A204.1 (cell line): ENCODE measurements around the gene CFAP206.

ENCODE experiments used
- FAIRE-seq: peaks from 2 replicates; lab custom pipeline; 2012; peaks lifted over from hg19 to GRCh38; lab: Jason Lieb, UNC

The CFAP206 gene

GRCh38 chr6:87407901-87408720 is at the start of gene CFAP206:
Gene CFAP206 (plus strand): TSS chr6:87407972. CDS start chr6:87409840, 1,868 bp downstream.
- peak; percentile 43 for FAIRE-seq

DNA sequence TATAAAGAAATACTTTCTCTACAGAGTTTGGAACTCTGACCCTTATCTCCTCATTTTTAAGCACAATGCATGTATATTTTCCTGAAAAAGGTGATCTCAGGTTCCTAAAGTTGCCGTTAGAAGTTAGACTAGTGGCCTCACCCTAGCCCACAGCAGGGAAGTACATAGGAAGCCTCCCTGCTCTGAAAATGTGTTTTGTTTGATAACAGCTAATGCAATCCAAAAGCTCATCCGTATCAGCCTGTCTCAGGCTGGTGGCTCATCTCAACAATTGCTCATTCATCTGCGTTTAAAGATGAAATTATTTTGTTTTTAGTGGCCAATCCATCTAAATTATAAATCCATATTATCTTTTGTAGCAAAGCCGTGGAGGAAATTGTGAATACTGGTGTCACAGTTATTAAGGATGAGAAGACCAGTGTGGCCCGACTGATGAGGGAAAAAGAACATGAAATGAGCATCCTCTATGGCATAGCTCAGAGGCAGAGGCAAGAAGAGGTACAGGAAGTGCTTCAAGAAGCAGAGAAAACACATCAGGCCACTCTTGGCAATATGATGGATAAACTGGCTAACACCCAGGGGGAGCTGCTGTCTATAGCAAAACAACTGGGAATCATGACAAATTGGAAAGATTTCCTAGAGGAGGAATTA is 43.0 kb upstream of the CFAP206 start:
- no peak for FAIRE-seq

- FAIRE-seq, result no peak
Measured at GRCh38 chr6:87366072-87366827, 41.5 kb upstream of the CFAP206 start.

DNA sequence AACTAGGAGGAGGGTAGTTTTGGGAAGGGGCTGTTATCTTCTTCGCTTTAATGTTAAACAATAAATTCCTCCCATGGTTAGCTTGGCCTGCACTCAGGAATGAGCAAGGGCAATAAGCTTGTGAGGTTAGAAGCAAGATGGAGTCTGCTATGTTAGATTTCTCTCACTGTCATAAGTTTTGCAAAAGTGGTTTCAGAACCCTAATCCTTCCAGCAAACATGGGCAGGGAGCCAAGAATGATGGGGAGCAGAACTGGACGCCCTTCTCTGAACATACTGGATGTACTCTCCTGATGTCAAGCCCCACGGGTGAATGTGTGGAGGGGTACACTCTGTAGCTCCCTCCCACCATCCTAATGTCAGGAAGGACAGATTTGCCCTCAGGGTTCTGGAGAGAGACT is 40.9 kb upstream of the CFAP206 start:
- FAIRE-seq, result no peak

DNA sequence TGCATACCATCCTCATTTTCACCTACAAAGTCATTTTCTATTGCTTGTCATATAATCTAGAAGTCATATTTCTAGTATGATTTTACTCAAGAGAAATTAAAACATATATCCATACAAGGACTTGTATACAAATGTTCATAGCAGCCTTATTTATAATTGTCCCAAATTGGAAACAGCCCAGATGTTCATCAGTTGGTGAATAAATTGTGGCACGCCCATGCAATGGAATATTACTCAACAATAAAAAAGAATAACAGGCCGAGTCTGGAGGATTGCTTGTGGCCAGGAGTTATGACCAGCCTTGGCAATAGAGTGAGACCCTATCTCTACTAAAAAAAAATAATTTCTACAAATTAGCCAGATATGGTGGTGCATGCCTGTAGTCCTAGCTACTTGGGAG is 34.4 kb upstream of the CFAP206 start:
- no peak for FAIRE-seq

DNA sequence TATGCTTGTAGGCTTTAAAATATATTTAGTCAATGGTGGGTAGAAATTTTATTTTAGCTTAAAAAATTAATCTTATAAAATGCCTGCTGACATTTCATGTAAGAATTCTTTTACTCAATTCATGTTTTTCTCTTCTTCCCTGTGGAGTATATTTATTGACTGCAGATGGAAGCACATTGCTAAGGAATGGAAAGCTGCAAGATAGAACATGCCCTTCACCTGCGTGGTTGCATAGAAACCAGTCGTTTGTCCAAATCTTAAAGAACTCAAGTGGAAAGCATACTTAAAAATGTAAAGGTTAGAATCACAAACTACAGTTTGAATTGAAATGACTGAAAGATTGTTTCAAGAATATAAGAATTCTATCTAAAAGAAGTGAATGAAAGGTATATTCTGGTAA is 32.5 kb upstream of the CFAP206 start:
- no peak for FAIRE-seq

DNA sequence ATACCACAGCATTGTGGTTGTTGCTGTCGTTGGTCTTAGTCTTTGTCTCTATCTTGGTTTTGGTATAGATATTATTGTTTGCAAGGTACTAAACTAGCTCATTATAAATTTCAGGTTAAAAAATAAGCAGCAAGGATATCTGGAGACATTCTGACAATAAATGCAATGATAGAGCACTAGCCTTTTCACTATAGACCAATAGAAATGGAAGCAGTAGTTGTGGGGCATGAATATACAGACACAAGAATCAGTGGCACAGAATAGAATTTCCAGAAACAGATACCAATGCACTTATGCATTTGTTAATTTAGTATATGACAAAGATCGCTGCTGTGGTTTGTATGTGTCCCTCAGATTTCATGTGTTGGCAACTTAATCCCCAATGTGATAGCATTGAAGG is 31.1 kb upstream of the CFAP206 start:
- FAIRE-seq, result no peak

GRCh38 chr6:87378947-87379346 is 28.8 kb upstream of the CFAP206 start:
- FAIRE-seq, result no peak

GRCh38 chr6:87382861-87383260 is 24.9 kb upstream of the CFAP206 start:
- FAIRE-seq, result no peak

- FAIRE-seq, result no peak
Measured at GRCh38 chr6:87384038-87384437, 23.7 kb upstream of the CFAP206 start.

- no peak for FAIRE-seq
Measured at GRCh38 chr6:87384449-87384848, 23.3 kb upstream of the CFAP206 start.

GRCh38 chr6:87391334-87391733 is 16.4 kb upstream of the CFAP206 start:
- peak; percentile 49 for FAIRE-seq

DNA sequence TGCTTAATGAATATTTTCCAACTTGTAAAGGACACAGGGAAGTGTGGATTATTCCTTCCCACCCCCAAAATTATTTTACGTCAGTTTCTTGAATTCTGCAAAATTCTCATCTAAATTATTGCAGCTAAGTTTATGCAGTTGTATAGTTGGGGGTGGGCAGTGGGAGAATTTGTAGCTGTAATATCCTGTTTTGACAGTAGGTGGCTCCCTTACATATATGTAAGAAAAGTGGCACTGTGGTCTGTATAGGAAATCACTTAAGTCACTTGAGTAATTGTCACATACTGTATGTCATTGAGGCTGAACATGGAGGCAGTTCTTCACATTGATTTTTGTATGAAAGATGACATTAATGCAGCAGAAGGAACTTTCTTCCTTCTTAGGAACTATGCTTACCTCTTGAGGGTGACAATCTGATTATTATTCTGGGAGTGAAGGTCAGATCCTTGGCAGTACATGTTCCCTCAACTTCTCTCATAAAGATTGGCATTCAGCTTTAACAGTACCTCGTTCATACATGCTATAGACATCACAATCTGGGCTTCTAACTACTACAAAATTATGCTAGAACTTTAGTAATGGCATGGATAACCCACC is 14.6 kb upstream of the CFAP206 start:
- peak; percentile 95 for FAIRE-seq

DNA sequence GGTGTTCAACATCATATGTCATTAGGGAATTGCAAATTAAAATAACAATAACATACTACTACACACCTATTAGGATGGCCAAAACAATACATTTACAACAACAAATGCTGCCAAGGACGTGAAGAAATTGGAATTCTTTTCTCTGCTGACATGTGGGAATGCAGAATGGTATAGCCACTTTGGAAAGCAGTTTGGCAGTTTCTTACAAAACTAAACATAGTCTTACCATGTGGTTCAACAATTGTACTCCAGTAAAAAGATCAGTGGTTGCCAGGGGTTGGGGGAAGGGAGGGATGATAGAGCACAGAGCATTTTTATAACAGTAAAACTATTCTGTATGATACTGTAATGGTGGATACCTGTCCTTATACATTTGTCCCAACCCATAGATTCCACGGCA is 12.3 kb upstream of the CFAP206 start:
- no peak for FAIRE-seq

- FAIRE-seq, result no peak
Measured at GRCh38 chr6:87396595-87397392, 11.0 kb upstream of the CFAP206 start.

- FAIRE-seq, result no peak
Measured at GRCh38 chr6:87397656-87398055, 10.1 kb upstream of the CFAP206 start.

DNA sequence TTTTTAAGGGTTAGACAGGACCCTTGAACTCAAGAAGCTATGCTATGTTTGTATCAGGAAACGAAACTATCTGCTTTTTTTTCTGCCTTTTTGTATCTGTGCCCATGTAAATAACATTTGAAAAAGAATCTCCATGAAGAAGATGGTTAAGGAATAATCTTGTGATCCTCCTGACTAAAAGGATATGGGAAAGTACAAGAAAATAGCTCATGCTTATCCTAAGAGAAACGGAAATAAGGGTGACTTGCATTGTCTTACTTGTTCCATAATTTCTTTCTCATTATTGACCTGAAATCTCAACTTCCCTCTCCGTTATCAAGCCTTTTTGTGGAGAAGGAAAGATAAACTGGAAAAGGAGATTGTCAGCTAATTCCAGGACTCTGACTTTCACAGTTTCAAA is 5.9 kb upstream of the CFAP206 start:
- no peak for FAIRE-seq

GRCh38 chr6:87407561-87407900 is 241 bp upstream of the CFAP206 start:
- peak; percentile 53 for FAIRE-seq

DNA sequence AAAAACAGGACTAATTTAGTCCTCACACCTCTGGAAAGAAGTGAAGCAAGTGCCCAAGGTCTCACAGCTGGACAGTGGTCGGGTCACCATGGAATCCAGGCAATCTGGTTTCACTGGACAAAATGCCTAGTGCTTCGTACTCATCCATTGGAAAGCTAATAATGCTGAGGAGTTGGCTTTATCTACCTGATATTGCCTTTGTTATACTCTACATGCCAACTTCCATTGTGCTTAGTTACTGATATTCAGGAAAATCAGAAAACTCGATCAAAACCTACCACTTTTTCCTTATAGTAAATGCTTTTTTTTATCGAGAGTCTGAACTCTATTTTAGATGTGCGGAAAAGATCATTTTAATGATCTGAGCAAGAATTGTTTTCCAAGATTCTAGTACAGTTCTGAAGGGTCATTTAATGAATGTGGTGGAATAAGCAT is 966 bp downstream of the CFAP206 start:
- no peak for FAIRE-seq

GRCh38 chr6:87419266-87419665 is 11.5 kb downstream of the CFAP206 start:
- FAIRE-seq, result no peak

DNA sequence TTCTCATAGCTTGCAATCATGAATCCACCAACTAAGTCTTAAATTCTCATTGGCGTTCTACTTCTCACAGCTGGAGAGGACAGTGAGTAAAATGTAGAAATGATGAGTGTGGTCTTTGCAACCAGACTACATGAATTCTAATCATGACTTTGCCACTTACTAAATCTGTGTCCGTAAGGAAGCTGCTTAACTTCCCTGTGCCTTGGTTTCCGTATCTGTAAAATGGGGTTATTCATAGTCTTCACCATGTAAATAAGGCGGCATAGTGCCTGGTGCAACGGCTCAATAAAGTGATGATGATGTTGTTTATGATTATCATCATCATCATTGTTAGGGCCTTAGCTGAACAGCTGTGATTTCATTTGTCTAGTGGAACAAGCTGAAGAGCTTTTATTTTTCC is 12.6 kb downstream of the CFAP206 start:
- FAIRE-seq, result no peak

GRCh38 chr6:87421576-87421975 is 13.8 kb downstream of the CFAP206 start:
- FAIRE-seq, result no peak
